Measurements from ENCODE around the gene F10.

DNA sequence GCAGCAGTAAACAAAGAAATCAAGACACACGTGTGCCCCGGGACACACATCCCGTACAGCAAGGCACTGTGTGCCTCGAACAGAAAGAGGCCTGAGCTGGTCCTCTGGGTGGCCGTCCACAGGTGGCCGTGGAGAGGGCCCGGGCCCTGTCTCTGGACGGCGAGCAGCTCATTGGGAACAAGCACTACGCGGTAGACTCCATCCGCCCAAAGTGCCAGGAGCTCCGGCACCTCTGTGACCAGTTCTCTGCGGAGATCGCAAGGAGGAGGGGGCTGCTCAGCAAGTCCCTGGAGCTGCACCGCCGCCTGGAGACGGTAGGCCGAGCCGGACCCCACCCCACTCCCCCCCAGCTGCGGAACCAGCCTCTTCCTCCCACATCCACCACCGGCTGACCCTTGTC is 47.7 kb upstream of the F10 start:
- TF ChIP-seq EZH2phosphoT487 (IDR thresholded peaks at IDR 0.05; ENCODE audit: unreplicated experiment) (no peak), CREB1 (CRISPR knock-in tag; IDR thresholded peaks at IDR 0.05; ENCODE audit: low read depth) (no peak), POLR2AphosphoS5 (IDR thresholded peaks at IDR 0.05; ENCODE audit: low read depth) (no peak), ZNF331 (CRISPR knock-in tag; IDR thresholded peaks at IDR 0.05; ENCODE audit: low read depth) (no peak), ZNF114 (CRISPR knock-in tag; IDR thresholded peaks at IDR 0.05) (no peak), EZH2 (IDR thresholded peaks at IDR 0.05; ENCODE audit: low read depth, unreplicated experiment) (no peak)
- TF ChIP-seq, protein P1, sequence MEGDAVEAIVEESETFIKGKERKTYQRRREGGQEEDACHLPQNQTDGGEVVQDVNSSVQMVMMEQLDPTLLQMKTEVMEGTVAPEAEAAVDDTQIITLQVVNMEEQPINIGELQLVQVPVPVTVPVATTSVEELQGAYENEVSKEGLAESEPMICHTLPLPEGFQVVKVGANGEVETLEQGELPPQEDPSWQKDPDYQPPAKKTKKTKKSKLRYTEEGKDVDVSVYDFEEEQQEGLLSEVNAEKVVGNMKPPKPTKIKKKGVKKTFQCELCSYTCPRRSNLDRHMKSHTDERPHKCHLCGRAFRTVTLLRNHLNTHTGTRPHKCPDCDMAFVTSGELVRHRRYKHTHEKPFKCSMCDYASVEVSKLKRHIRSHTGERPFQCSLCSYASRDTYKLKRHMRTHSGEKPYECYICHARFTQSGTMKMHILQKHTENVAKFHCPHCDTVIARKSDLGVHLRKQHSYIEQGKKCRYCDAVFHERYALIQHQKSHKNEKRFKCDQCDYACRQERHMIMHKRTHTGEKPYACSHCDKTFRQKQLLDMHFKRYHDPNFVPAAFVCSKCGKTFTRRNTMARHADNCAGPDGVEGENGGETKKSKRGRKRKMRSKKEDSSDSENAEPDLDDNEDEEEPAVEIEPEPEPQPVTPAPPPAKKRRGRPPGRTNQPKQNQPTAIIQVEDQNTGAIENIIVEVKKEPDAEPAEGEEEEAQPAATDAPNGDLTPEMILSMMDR (conservative IDR thresholded peaks at IDR 0.05; ENCODE audit: low read depth in 2 of 2): no peak
- TF ChIP-seq, protein P2, sequence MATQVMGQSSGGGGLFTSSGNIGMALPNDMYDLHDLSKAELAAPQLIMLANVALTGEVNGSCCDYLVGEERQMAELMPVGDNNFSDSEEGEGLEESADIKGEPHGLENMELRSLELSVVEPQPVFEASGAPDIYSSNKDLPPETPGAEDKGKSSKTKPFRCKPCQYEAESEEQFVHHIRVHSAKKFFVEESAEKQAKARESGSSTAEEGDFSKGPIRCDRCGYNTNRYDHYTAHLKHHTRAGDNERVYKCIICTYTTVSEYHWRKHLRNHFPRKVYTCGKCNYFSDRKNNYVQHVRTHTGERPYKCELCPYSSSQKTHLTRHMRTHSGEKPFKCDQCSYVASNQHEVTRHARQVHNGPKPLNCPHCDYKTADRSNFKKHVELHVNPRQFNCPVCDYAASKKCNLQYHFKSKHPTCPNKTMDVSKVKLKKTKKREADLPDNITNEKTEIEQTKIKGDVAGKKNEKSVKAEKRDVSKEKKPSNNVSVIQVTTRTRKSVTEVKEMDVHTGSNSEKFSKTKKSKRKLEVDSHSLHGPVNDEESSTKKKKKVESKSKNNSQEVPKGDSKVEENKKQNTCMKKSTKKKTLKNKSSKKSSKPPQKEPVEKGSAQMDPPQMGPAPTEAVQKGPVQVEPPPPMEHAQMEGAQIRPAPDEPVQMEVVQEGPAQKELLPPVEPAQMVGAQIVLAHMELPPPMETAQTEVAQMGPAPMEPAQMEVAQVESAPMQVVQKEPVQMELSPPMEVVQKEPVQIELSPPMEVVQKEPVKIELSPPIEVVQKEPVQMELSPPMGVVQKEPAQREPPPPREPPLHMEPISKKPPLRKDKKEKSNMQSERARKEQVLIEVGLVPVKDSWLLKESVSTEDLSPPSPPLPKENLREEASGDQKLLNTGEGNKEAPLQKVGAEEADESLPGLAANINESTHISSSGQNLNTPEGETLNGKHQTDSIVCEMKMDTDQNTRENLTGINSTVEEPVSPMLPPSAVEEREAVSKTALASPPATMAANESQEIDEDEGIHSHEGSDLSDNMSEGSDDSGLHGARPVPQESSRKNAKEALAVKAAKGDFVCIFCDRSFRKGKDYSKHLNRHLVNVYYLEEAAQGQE (IDR thresholded peaks at IDR 0.05; ENCODE audit: unreplicated experiment): no peak

Measured in GM23338 (cell line).